LNCAP (cell line): ENCODE measurements around the gene CDKN2B-AS1.

ENCODE experiments used
- TF ChIP-seq, protein P1 (sequence below): fragments of 450-650 bp; IDR thresholded peaks from 2 replicates; pipeline ENCODE4 v1.5.1; 2017; ENCODE audit warnings: mild to moderate bottlenecking

CDKN2B-AS1 gene

DNA sequence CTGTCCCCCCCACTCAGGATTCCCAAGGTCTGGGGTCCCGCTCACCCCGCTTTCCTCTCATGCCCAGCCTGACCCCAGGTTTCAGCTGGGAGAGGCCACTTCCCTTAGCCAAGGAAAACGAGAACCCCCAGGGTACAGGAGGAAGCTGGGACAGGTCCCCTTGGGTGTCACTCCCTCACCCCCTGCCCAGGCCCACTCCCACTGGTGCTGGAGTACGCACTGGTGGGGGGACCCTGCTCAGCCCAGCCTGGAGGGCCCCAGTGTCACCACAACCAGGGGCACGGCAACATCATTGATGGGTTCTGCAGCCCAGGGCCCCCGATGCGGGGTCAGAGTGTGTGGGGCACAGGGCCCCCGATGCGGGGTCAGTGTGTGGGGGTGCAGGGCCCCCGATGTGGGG, 159.5 kb downstream of the CDKN2B-AS1 start:
- TF ChIP-seq, protein P1, sequence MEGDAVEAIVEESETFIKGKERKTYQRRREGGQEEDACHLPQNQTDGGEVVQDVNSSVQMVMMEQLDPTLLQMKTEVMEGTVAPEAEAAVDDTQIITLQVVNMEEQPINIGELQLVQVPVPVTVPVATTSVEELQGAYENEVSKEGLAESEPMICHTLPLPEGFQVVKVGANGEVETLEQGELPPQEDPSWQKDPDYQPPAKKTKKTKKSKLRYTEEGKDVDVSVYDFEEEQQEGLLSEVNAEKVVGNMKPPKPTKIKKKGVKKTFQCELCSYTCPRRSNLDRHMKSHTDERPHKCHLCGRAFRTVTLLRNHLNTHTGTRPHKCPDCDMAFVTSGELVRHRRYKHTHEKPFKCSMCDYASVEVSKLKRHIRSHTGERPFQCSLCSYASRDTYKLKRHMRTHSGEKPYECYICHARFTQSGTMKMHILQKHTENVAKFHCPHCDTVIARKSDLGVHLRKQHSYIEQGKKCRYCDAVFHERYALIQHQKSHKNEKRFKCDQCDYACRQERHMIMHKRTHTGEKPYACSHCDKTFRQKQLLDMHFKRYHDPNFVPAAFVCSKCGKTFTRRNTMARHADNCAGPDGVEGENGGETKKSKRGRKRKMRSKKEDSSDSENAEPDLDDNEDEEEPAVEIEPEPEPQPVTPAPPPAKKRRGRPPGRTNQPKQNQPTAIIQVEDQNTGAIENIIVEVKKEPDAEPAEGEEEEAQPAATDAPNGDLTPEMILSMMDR, result no peak

DNA sequence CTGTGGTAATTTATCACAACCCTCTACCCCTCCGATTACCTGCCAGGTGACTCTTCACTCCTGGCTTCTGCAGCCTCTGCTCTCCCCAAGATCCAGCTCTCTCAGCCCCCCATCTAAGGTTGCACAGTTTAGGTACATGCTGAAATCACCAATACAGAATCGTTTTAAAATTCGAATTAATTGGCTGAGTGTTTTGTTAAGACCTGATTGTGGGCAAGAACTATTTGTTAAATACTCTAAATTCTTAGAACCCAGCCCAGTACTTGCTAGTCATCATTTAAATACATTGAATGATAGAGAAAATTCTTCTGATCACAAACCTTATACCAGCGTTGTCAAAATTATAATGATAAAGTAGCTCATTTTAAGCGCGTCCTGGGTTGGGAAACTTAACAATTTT, 162.0 kb downstream of the CDKN2B-AS1 start:
- TF ChIP-seq, protein P1, result no peak

DNA sequence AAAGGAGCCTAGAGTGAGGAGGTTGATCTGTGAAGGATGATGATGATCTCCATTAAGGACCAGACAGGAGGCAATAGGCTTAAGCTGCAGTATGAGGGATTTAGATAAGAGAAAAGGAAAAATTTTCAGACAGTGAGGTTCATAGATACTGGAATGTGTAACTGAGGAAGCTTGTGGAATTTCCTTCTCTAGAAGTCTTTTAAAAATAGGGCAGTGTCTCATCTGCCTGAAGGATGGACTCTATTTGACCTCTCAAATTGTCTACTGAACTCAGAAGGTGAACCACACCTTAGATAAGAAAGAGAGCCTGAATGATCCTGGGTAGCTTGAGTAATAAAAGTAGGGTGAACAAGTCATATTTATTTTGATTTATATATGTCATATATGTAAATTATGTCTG, 162.7 kb downstream of the CDKN2B-AS1 start:
- TF ChIP-seq, protein P1, result no peak

DNA sequence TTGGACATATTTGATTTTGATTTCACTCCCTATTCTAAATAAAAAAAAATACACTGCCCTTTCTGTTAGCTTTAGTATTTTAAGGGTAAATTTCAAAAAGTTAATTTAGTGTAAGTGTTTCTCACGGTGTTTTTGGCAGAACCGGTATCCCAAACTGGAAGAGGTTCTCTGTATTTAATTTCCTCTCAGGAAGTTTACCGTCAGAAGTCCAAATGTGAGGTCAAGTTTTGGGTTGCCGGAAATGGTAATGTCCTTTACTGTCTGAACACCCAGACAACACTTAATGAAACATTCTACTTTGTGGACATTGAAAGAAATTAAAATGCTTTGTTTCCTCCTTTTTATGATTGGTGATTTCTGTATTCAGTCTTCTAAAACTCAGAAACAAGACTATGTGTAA, 163.2 kb downstream of the CDKN2B-AS1 start:
- TF ChIP-seq, protein P1, result no peak

DNA sequence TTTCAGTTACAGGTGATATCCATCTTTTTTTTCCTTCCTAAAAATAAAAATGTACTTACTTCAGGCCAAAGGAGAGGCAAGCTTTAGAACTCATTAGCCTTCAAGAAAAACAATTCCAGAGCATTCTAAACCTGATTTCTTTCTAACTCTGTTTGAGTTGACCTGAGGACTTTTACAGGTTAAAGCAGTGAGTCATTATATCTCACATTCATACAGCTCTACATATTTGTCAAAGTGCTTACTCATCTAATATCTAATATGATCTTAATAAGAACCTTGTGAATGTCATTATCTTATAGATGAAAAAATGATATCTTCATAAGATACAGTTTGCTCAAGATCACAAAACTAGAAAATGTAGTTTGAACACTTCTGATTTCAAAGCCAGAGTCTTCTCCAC, 163.7 kb downstream of the CDKN2B-AS1 start:
- TF ChIP-seq, protein P1, result no peak

DNA sequence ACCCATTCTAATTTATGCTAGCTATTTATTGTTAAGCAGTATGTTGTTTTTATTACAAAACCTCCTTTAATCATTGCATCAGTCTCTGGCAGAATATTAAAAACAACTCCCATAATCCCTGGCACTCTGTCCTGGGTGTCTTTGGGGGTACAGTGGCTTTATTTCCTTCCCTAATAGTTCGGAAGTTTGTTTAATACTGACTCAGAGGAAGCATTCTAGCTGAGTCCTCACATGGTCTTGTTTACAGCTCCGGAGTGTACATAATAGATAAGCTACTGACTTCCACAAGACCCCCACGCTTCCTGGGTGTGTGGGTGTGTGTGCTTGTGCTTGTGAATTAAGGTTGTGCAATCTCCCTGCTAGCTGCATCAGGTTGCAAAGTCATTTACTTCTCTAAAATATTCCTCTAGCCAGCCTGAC, 164.3 kb downstream of the CDKN2B-AS1 start:
- TF ChIP-seq, protein P1, result no peak

DNA sequence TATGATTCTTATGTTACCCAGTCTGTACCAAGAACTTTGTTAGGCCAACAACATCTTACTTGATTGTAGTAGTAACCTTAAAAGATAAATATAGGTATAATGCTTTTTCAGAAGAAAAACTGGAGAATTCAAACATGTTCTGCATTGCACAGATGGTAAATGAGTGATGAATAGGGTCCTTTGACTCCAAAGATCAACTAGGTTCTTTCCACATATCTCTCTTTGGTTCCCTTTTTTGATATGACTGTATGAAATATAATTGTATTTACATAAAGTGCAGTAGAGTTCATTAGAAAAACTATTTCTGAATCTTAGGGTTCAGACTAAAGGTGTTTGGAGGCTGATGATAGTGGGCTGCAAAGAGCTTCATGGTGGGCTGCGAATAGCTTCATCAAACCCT, 165.0 kb downstream of the CDKN2B-AS1 start:
- TF ChIP-seq, protein P1, result no peak

DNA sequence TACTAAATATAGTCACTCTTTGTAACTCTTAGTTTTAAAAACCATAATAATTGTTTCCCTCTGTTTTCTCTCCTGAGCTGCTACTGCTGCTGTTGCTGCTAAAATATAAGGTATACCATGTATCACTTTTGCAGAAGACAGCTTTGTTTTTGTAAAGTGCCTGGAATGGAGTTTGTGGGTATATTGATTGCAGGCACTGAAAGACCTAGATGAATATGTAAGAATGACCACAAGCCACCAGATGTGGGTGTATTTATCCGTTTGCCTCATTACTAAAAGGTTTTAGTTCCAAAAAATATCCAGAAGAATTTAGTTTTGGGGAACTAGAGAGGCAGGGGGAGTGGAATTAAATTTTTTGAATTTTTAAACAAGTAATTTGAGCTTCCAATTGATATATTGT, 165.6 kb downstream of the CDKN2B-AS1 start:
- TF ChIP-seq, protein P1, result no peak
